K562 (cell line): ENCODE data around the gene SATB2. TPM values are rescaled to one million over a fixed set of nuclear protein-coding genes. Genes with fewer than 3 reads are reported as not detected.

Source experiments
- ATAC-seq: fragments of 200-7000 bp; cut with Tn5 transposase; 3 replicates; pipeline ENCODE4 v1.9.1; 2020; ENCODE audit warnings: moderate library complexity
- BruUV-seq: library from RNA; stranded (reverse); fragments of 400-500 nt; replicated peaks from 2 replicates; lab custom pipeline; 2021; lab: Mats Ljungman, UMichigan
- CTCF ChIA-PET: fragments of 300-600 bp; formaldehyde crosslinking; extraction: SDS; loops from one replicate; lab custom pipeline; 2021; ENCODE audit warnings: low intra/inter-chr PET ratio; lab: Yijun Ruan, JAX
- POLR2A ChIA-PET: fragments of 300-600, 350-650 bp; sonication (Branson Sonifier 250); formaldehyde crosslinking; extraction: SDS; loops from one replicate; lab custom pipeline; 2021; ENCODE audit warnings: antibody characterized with exemption, inconsistent platforms; lab: Yijun Ruan, JAX
- DNase-seq, 4 experiments: peaks; one replicate each; pipeline versions ENCODE4 v3.0.0 to v3.0.0-alpha.2; 2011 to 2018; ENCODE audit warnings: low spot score in 3 of 4, mixed read lengths in 3 of 4; ENCODE audit errors: extremely low read depth in 1 of 4
- FAIRE-seq: peaks from 2 replicates; lab custom pipeline; 2011; peaks lifted over from hg19 to GRCh38; lab: Jason Lieb, UNC
- H2AFZ ChIP-seq: 2 replicates; pipeline ENCODE4 v1.6.0; 2011; ENCODE audit warnings: low read depth, low read length, control low read depth, inconsistent platforms
- H3K27ac ChIP-seq: fragments of 200-600 bp; 3 replicates; pipeline ENCODE4 v1.8.0; 2011; ENCODE audit warnings: low read depth, mild to moderate bottlenecking, control low read depth, inconsistent platforms, low read length, moderate library complexity, mixed read lengths; ENCODE audit errors: extremely low read depth
- H3K27me3 ChIP-seq, 2 experiments: fragments of 300-600 bp in 1 of 2; 2 replicates in 1 of 2; 3 replicates in 1 of 2; pipeline versions ENCODE4 v1.6.0 to v1.8.0; 2011; ENCODE audit warnings: inconsistent platforms in 2 of 2, low read length in 2 of 2, mild to moderate bottlenecking in 1 of 2, mixed read lengths in 1 of 2, moderate library complexity in 1 of 2; ENCODE audit not compliant: control insufficient read depth in 2 of 2, insufficient read depth in 2 of 2
- H3K36me3 ChIP-seq: fragments of 300-600 bp; 3 replicates; pipeline ENCODE4 v1.8.0; 2011; ENCODE audit warnings: mild to moderate bottlenecking, low read length, inconsistent platforms; ENCODE audit not compliant: control insufficient read depth, insufficient read depth
- H3K4me1 ChIP-seq, 2 experiments: fragments of 200-600 bp in 1 of 2; replicated peaks in 1 of 2; 2 replicates in 1 of 2; 3 replicates in 1 of 2; pipeline versions ENCODE4 v1.5.1 to v1.8.0; 2011; ENCODE audit warnings: inconsistent platforms in 2 of 2, low read length in 2 of 2, mild to moderate bottlenecking in 1 of 2, mixed read lengths in 1 of 2, moderate library complexity in 1 of 2; ENCODE audit not compliant: control insufficient read depth in 2 of 2, insufficient read depth in 2 of 2
- H3K4me2 ChIP-seq: 2 replicates; pipeline ENCODE4 v1.6.1; 2011; ENCODE audit warnings: low read length, control low read depth, inconsistent platforms, mixed read lengths; ENCODE audit not compliant: insufficient read depth
- H3K4me3 ChIP-seq: fragments of 200-600 bp; sonication (generic), shearing (Covaris generic); 2 replicates; pipeline ENCODE4 v1.5.1; 2016; ENCODE audit warnings: control low read depth, inconsistent platforms
- H3K79me2 ChIP-seq: fragments of 200-600 bp; 3 replicates; pipeline ENCODE4 v1.8.0; 2011; ENCODE audit warnings: low read length, inconsistent platforms; ENCODE audit not compliant: control insufficient read depth, insufficient read depth
- H3K9ac ChIP-seq, 2 experiments: 2 replicates each; pipeline versions ENCODE4 v1.6.0 to v1.6.1; 2011; ENCODE audit warnings: low read depth in 2 of 2, low read length in 2 of 2, control low read depth in 1 of 2, inconsistent platforms in 1 of 2, mild to moderate bottlenecking in 1 of 2, mixed read lengths in 1 of 2; ENCODE audit not compliant: insufficient read depth in 1 of 2
- H3K9me1 ChIP-seq: one replicate; pipeline ENCODE4 v1.6.0; 2011; ENCODE audit warnings: inconsistent platforms, mild to moderate bottlenecking, low read length, moderate library complexity; ENCODE audit not compliant: control insufficient read depth, insufficient read depth
- H3K9me3 ChIP-seq: replicated peaks from 2 replicates; pipeline ENCODE4 v1.5.1; 2011; ENCODE audit warnings: low read depth, low read length, inconsistent platforms; ENCODE audit not compliant: control insufficient read depth, insufficient read depth
- H4K20me1 ChIP-seq: replicated peaks from 2 replicates; pipeline ENCODE4 v1.6.1; 2011; ENCODE audit warnings: low read length, inconsistent platforms, mixed read lengths; ENCODE audit not compliant: control insufficient read depth, insufficient read depth
- ARID3A ChIP-seq: IDR thresholded peaks from 2 replicates; pipeline ENCODE4 v1.6.1; 2012; ENCODE audit warnings: low read depth, low read length, improper control_type of control experiment, borderline replicate concordance
- FOXK2 ChIP-seq, 2 experiments: fragments of 450-650 bp; IDR thresholded peaks in 1 of 2; conservative IDR thresholded peaks in 1 of 2; 2 replicates each; pipeline ENCODE4 v1.6.1; 2016; ENCODE audit warnings: low read depth in 2 of 2, mild to moderate bottlenecking in 1 of 2
- GABPB1 ChIP-seq: sonication (generic); formaldehyde crosslinking; IDR thresholded peaks from 2 replicates; pipeline ENCODE4 v1.8.0; 2022; ENCODE audit warnings: mild to moderate bottlenecking, missing genetic modification reagents
- NR2F6 ChIP-seq: fragments of 450-650 bp; formaldehyde crosslinking; IDR thresholded peaks from 2 replicates; pipeline ENCODE4 v1.4.0; 2020; ENCODE audit warnings: mild to moderate bottlenecking
- PBX2 ChIP-seq, 2 experiments: IDR thresholded peaks in 1 of 2; conservative IDR thresholded peaks in 1 of 2; 2 replicates each; pipeline ENCODE4 v1.6.1; 2016; ENCODE audit warnings: low read depth in 2 of 2, mild to moderate bottlenecking in 1 of 2, missing compliant biosample characterization in 1 of 2, missing genetic modification characterization in 1 of 2, moderate library complexity in 1 of 2
- STAG1 ChIP-seq: sonication (generic); formaldehyde crosslinking; IDR thresholded peaks from 2 replicates; pipeline ENCODE4 v1.5.0; 2020; ENCODE audit warnings: missing genetic modification reagents, borderline replicate concordance
- XRCC5 ChIP-seq: fragments of 200-400 bp; formaldehyde crosslinking; IDR thresholded peaks from 2 replicates; pipeline ENCODE4 v1.6.1; 2017; ENCODE audit warnings: low read depth, mild to moderate bottlenecking, low read length
- ZFP30 ChIP-seq: fragments of 250-450 bp; sonication (Bioruptor Pico); IDR thresholded peaks from 2 replicates; pipeline ENCODE4 v1.8.0; 2022; ENCODE audit warnings: moderate library complexity, mild to moderate bottlenecking, inconsistent platforms, borderline replicate concordance
- ZFX ChIP-seq: sonication (generic); formaldehyde crosslinking; IDR thresholded peaks from 2 replicates; pipeline ENCODE4 v1.8.0; 2022; ENCODE audit warnings: mild to moderate bottlenecking, missing genetic modification reagents, moderate library complexity
- ZNF311 ChIP-seq: fragments of 250-450 bp; sonication (Bioruptor Pico); IDR thresholded peaks from 2 replicates; pipeline ENCODE4 v1.4.0; 2020; ENCODE audit warnings: mild to moderate bottlenecking, moderate library complexity
- WGBS: fragments of 100-300 bp; shearing (Covaris generic); methylation state at CpG from one replicate; pipeline ENCODE4 v1.1.6; 2016; ENCODE audit warnings: low coverage, mixed read lengths; ENCODE audit not compliant: insufficient coverage; ENCODE audit errors: missing lambda C conversion rate; 5-methylcytosine and 5-hydroxymethylcytosine counted together
- in situ Hi-C: fragments of 300-500 bp; cut with MboI; formaldehyde crosslinking; loops from 4 replicates; pipeline ENCODE4 v1.15.0; 2018; ENCODE audit warnings: inconsistent platforms, mixed read lengths
- intact Hi-C: fragments of 100-400 bp; cut with micrococcal nuclease; formaldehyde crosslinking; loops from 2 replicates; pipeline ENCODE4 v1.14.2; 2022
- polyA plus RNA-seq, 8 experiments: library from polyadenylated mRNA; depleted of rRNA in 4 of 8; stranded (reverse) in 5 of 8; unstranded in 3 of 8; fragments of >200 nt; fragmentation: Nextera tagmentation in 2 of 8; fragmentation: Illumina TruSeq in 1 of 8; extraction: Ambion mirVana in 2 of 8; extraction: Trizol in 1 of 8; gene quantifications; 2 replicates each; pipeline versions ENCODE4 v1.2.1 to v1.2.3, GENCODE V29; 2011 to 2014; ENCODE audit warnings: inconsistent platforms in 1 of 8, missing spikeins in 1 of 8
- total RNA-seq, 7 experiments: library from RNA; depleted of rRNA in 6 of 7; stranded (reverse); fragments of >200 nt in 6 of 7; fragmentation: Illumina TruSeq in 2 of 7; extraction: Trizol in 2 of 7; gene quantifications; 2 replicates each; pipeline versions ENCODE4 v1.2.1 to v1.2.3, GENCODE V29; 2011 to 2021; ENCODE audit warnings: low replicate concordance in 1 of 7

Gene SATB2
- total and polyA plus RNA-seq, 9 of the 15 experiments (the other 6 are each of a cell fraction or from before 2014, with no cell fraction given) = 4.5 to 34.0 (median 15.1) TPM

- DNase-seq = no peak
- 0% methylated on average over 1 of the region's 1 CpG for WGBS
- FAIRE-seq = no peak
- no peak for ATAC-seq
- Histone ChIP-seq H3K4me2 (no peak overlapping the region), H3K9ac (no peak overlapping the region), H3K9me3 (no peaks in the 10 kb centered on the region), H3K9me1 (no peaks in the 10 kb centered on the region), H3K4me1 (no peaks in the 10 kb centered on the region), H3K36me3 (no peaks in the 10 kb centered on the region), H3K27ac (no peak overlapping the region), H3K4me3 (no peak overlapping the region), H3K27me3 (no peaks in the 10 kb centered on the region), H4K20me1 (no peaks in the 10 kb centered on the region), H2AFZ (no peak overlapping the region), H3K79me2 (no peaks in the 10 kb centered on the region)
- BruUV-seq = no TSS peak
- CTCF ChIA-PET = no interaction called here
- POLR2A ChIA-PET = no interaction called here
- TF ChIP-seq ARID3A = no peak
- no peak for TF ChIP-seq PBX2 (CRISPR knock-in tag; IDR thresholded peaks at IDR 0.05; ENCODE audit: low read depth)
- TF ChIP-seq PBX2 (tag; conservative IDR thresholded peaks at IDR 0.05; ENCODE audit: low read depth) = no peak
- no peak for TF ChIP-seq ZFP30 (CRISPR knock-in tag)
- no peak for TF ChIP-seq FOXK2 (conservative IDR thresholded peaks at IDR 0.05 in 1 of 2, IDR thresholded peaks at IDR 0.05 in 1 of 2; ENCODE audit: low read depth in 2 of 2)
- no peak for TF ChIP-seq XRCC5
- TF ChIP-seq ZFX (CRISPR knock-in tag) = no peak
- TF ChIP-seq ZNF311 (CRISPR knock-in tag) = no peak
- no peak for TF ChIP-seq NR2F6 (CRISPR knock-in tag)
- no peak for TF ChIP-seq GABPB1
- TF ChIP-seq STAG1 = no peak
- intact Hi-C loops = loop anchor here (10.0 kb wide), 1 partner anchor 224 kb away; no protein-coding TSS in a partner anchor
- in situ Hi-C loops = no loop called here
Measured at GRCh38 chr2:199261239-199261638, 196.5 kb downstream of the SATB2 start.
